Brain microvascular endothelial cell (primary cell): Measurements from ENCODE around the gene B3GLCT.
"Not testable (repeated sequence)": the region's sequence is repeated elsewhere in the genome, so short reads cannot be mapped to it uniquely, and the experiment has no call there.

Experiments used
- DNase-seq: peaks from one replicate; pipeline ENCODE4 v3.0.0-alpha.2; 2020
- H3K27ac ChIP-seq: fragments of 250-450 bp; sonication (Bioruptor Pico); 2 replicates; pipeline ENCODE4 v1.5.1; 2020; ENCODE audit warnings: mild to moderate bottlenecking, moderate library complexity
- H3K27me3 ChIP-seq: fragments of 250-450 bp; sonication (Bioruptor Pico); replicated peaks from 2 replicates; pipeline ENCODE4 v1.5.1; 2020; ENCODE audit warnings: mild to moderate bottlenecking
- H3K36me3 ChIP-seq: fragments of 250-450 bp; sonication (Bioruptor Pico); replicated peaks from 2 replicates; pipeline ENCODE4 v1.5.1; 2020; ENCODE audit warnings: mild to moderate bottlenecking
- H3K4me3 ChIP-seq: 2 replicates; pipeline ENCODE4 v1.5.1; 2011; ENCODE audit warnings: low read depth, mild to moderate bottlenecking, control low read depth, low read length, moderate library complexity
- CTCF ChIP-seq: IDR thresholded peaks from 2 replicates; pipeline ENCODE4 v1.5.1; 2011; ENCODE audit warnings: low read depth, mild to moderate bottlenecking, moderate library complexity, low read length, control low read depth, inconsistent platforms; ENCODE audit errors: missing control alignments
- in situ Hi-C: cut with HindIII; loops from 2 replicates; pipeline ENCODE4 v1.10.0; 2017; ENCODE audit warnings: low sequenced_read_pairs, low pct_ligation_motif_present

Gene B3GLCT

GRCh38 chr13:31168166-31168565 lies 31.6 kb upstream of the B3GLCT start:
- no peak overlapping the region for H3K4me3 ChIP-seq
- no peaks in the 10 kb centered on the region for H3K36me3 ChIP-seq
- DNase-seq = no peak
- in situ Hi-C loops = no loop called here
- TF ChIP-seq CTCF = no peak
- no peaks in the 10 kb centered on the region for H3K27me3 ChIP-seq
- no peak overlapping the region for H3K27ac ChIP-seq

- Histone ChIP-seq H3K27me3 (no peaks in the 10 kb centered on the region), H3K4me3 (no peak overlapping the region), H3K27ac (no peak overlapping the region), H3K36me3 (no peaks in the 10 kb centered on the region)
- no peak for DNase-seq
- in situ Hi-C loops = no loop called here
- no peak for TF ChIP-seq CTCF
These were observed 31.0 kb upstream of the B3GLCT start for GRCh38 chr13:31168736-31169135.

- Histone ChIP-seq H3K4me3 (no peak overlapping the region), H3K36me3 (no peaks in the 10 kb centered on the region), H3K27ac (peak overlapping the region; percentile 46), H3K27me3 (no peaks in the 10 kb centered on the region)
- no peak for TF ChIP-seq CTCF
- in situ Hi-C loops = no loop called here
- peak; percentile 16 for DNase-seq
These were observed 27.8 kb upstream of the B3GLCT start for GRCh38 chr13:31172001-31172400.

GRCh38 chr13:31172535-31172934 lies 27.2 kb upstream of the B3GLCT start:
- no peak for TF ChIP-seq CTCF
- in situ Hi-C loops = no loop called here
- DNase-seq = peak; percentile 77
- Histone ChIP-seq H3K27ac (peak overlapping the region; percentile 46), H3K36me3 (no peaks in the 10 kb centered on the region), H3K4me3 (no peak overlapping the region), H3K27me3 (no peaks in the 10 kb centered on the region)

GRCh38 chr13:31174018-31174417 lies 25.8 kb upstream of the B3GLCT start:
- no peaks in the 10 kb centered on the region for H3K36me3 ChIP-seq
- in situ Hi-C loops = no loop called here
- no peaks in the 10 kb centered on the region for H3K27me3 ChIP-seq
- no peak overlapping the region for H3K4me3 ChIP-seq
- no peak overlapping the region for H3K27ac ChIP-seq
- peak; percentile 10 for DNase-seq
- peak; percentile 42 for TF ChIP-seq CTCF

- DNase-seq = no peak
- no peak overlapping the region for H3K4me3 ChIP-seq
- no peaks in the 10 kb centered on the region for H3K36me3 ChIP-seq
- no peaks in the 10 kb centered on the region for H3K27me3 ChIP-seq
- TF ChIP-seq CTCF = no peak
- no peak overlapping the region for H3K27ac ChIP-seq
- in situ Hi-C loops = no loop called here
These were observed 23.8 kb upstream of the B3GLCT start for GRCh38 chr13:31175847-31176532.

- H3K4me3 ChIP-seq, H3K27ac ChIP-seq, H3K36me3 ChIP-seq, H3K27me3 ChIP-seq, DNase-seq, in situ Hi-C loops: not testable (repeated sequence)
These were observed 21.8 kb upstream of the B3GLCT start for GRCh38 chr13:31177813-31178495.
